H1 (cell line): Measurements from ENCODE around the gene TFCP2. TPM values are rescaled to one million over a fixed set of nuclear protein-coding genes. Genes with fewer than 3 reads are reported as not detected.

Experiments used
- CTCF ChIA-PET: fragments of 300-600 bp; sonication (Branson Sonifier 250); formaldehyde crosslinking; loops from one replicate; lab custom pipeline; 2021; ENCODE audit not compliant: partially characterized antibody; lab: Charles Lee
- POLR2A ChIA-PET: fragments of 300-600 bp; sonication (Branson Sonifier 250); formaldehyde crosslinking; loops from one replicate; lab custom pipeline; 2021; ENCODE audit warnings: inconsistent platforms; ENCODE audit not compliant: partially characterized antibody; lab: Charles Lee
- DNase-seq, 2 experiments: peaks; one replicate each; pipeline versions ENCODE4 v3.0.0 to v3.0.0-alpha.2; 2010 to 2022; ENCODE audit warnings: low spot score in 2 of 2, low read depth in 1 of 2, mixed read lengths in 1 of 2
- FAIRE-seq: peaks from 2 replicates; lab custom pipeline; 2011; peaks lifted over from hg19 to GRCh38; lab: Jason Lieb, UNC
- H2AFZ ChIP-seq: 2 replicates; pipeline ENCODE4 v1.8.1; 2012; ENCODE audit warnings: low read length, inconsistent platforms
- H2AK5ac ChIP-seq: 2 replicates; pipeline ENCODE4 v1.6.1; 2013; ENCODE audit warnings: low read depth, low read length
- H2BK120ac ChIP-seq: replicated peaks from 2 replicates; pipeline ENCODE3; 2013; ENCODE audit warnings: low read depth, low read length, inconsistent platforms
- H2BK12ac ChIP-seq: 2 replicates; pipeline ENCODE4 v1.6.1; 2013; ENCODE audit warnings: low read depth, low read length
- H2BK15ac ChIP-seq: 2 replicates; pipeline ENCODE4 v1.6.1; 2013; ENCODE audit warnings: low read length
- H2BK20ac ChIP-seq: 2 replicates; pipeline ENCODE4 v1.6.1; 2013; ENCODE audit warnings: low read length
- H2BK5ac ChIP-seq: 2 replicates; pipeline ENCODE4 v1.6.1; 2013; ENCODE audit warnings: low read depth, low read length
- H3K14ac ChIP-seq: 2 replicates; pipeline ENCODE4 v1.6.1; 2013; ENCODE audit warnings: inconsistent platforms; ENCODE audit not compliant: insufficient read length
- H3K18ac ChIP-seq: 2 replicates; pipeline ENCODE4 v1.6.1; 2013; ENCODE audit warnings: low read length; ENCODE audit errors: extremely low read depth
- H3K23ac ChIP-seq: 2 replicates; pipeline ENCODE4 v1.6.1; 2013; ENCODE audit warnings: inconsistent platforms; ENCODE audit not compliant: insufficient read length
- H3K23me2 ChIP-seq: 2 replicates; pipeline ENCODE4 v1.6.1; 2013; ENCODE audit warnings: low read depth, low read length
- H3K27ac ChIP-seq: 2 replicates; pipeline ENCODE4 v1.6.1; 2011; ENCODE audit warnings: low read depth, low read length, inconsistent platforms
- H3K27me3 ChIP-seq, 4 experiments: replicated peaks in 1 of 4; 1 replicate in 1 of 4; 2 replicates in 3 of 4; pipeline versions ENCODE4 v1.6.1 to v1.8.1; 2011 to 2013; ENCODE audit warnings: low read length in 3 of 4, mild to moderate bottlenecking in 3 of 4, inconsistent platforms in 2 of 4, mixed read lengths in 2 of 4, moderate library complexity in 1 of 4; ENCODE audit not compliant: control insufficient read depth in 3 of 4, insufficient read depth in 3 of 4; ENCODE audit errors: extremely low read depth in 1 of 4
- H3K36me3 ChIP-seq, 4 experiments: 2 replicates each; pipeline versions ENCODE4 v1.6.1 to v1.8.1; 2011 to 2013; ENCODE audit warnings: mild to moderate bottlenecking in 4 of 4, low read length in 3 of 4, moderate library complexity in 2 of 4, control low read depth in 1 of 4, inconsistent platforms in 1 of 4; ENCODE audit not compliant: insufficient read depth in 4 of 4, control insufficient read depth in 2 of 4
- H3K4ac ChIP-seq: replicated peaks from 2 replicates; pipeline ENCODE3; 2013; ENCODE audit warnings: low read length, low read depth, mixed read lengths, inconsistent platforms; ENCODE audit not compliant: insufficient read length
- H3K4me1 ChIP-seq, 4 experiments: replicated peaks in 1 of 4; 1 replicate in 1 of 4; 2 replicates in 3 of 4; pipeline versions ENCODE4 v1.6.1 to v1.8.1; 2011 to 2013; ENCODE audit warnings: low read length in 3 of 4, inconsistent platforms in 2 of 4, mixed read lengths in 1 of 4; ENCODE audit not compliant: insufficient read depth in 4 of 4, control insufficient read depth in 3 of 4
- H3K4me2 ChIP-seq, 2 experiments: 2 replicates each; pipeline versions ENCODE4 v1.6.1 to v1.8.1; 2011 to 2013; ENCODE audit warnings: low read depth in 2 of 2, low read length in 2 of 2, control low read depth in 1 of 2, inconsistent platforms in 1 of 2, mild to moderate bottlenecking in 1 of 2; ENCODE audit not compliant: insufficient read depth in 1 of 2
- H3K4me3 ChIP-seq, 4 experiments: fragments of 200-600, 300-600 bp in 1 of 4; sonication (generic), shearing (Covaris generic), sonication (Bioruptor Twin) in 1 of 4; 2 replicates each; pipeline versions ENCODE4 v1.5.1 to v1.8.1; 2011 to 2016; ENCODE audit warnings: low read length in 4 of 4, low read depth in 3 of 4, control low read depth in 2 of 4, inconsistent platforms in 2 of 4, mild to moderate bottlenecking in 2 of 4, mixed read lengths in 1 of 4, moderate library complexity in 1 of 4; ENCODE audit not compliant: insufficient read depth in 2 of 4; ENCODE audit errors: extremely low read depth in 1 of 4
- H3K56ac ChIP-seq: replicated peaks from 2 replicates; pipeline ENCODE3; 2013; ENCODE audit warnings: low read depth, mild to moderate bottlenecking, mixed read lengths, low read length, inconsistent platforms; ENCODE audit not compliant: insufficient read length
- H3K79me1 ChIP-seq: 2 replicates; pipeline ENCODE4 v1.6.1; 2013; ENCODE audit warnings: low read depth, low read length, control low read depth
- H3K79me2 ChIP-seq, 2 experiments: 2 replicates each; pipeline versions ENCODE4 v1.6.1 to v1.8.1; 2012 to 2013; ENCODE audit warnings: low read length in 2 of 2, mild to moderate bottlenecking in 2 of 2, inconsistent platforms in 1 of 2; ENCODE audit not compliant: insufficient read depth in 2 of 2, control insufficient read depth in 1 of 2
- H3K9ac ChIP-seq, 4 experiments: replicated peaks in 1 of 4; 1 replicate in 1 of 4; 2 replicates in 3 of 4; pipeline versions ENCODE4 v1.6.1 to v1.8.1; 2011 to 2013; ENCODE audit warnings: low read depth in 3 of 4, low read length in 3 of 4, control low read depth in 2 of 4, mild to moderate bottlenecking in 2 of 4, moderate library complexity in 2 of 4, inconsistent platforms in 1 of 4; ENCODE audit errors: extremely low read depth in 1 of 4
- H3K9me3 ChIP-seq, 2 experiments: 2 replicates each; pipeline versions ENCODE4 v1.6.1 to v1.8.1; 2012 to 2013; ENCODE audit warnings: mild to moderate bottlenecking in 2 of 2, moderate library complexity in 2 of 2, control low read depth in 1 of 2, inconsistent platforms in 1 of 2, low read depth in 1 of 2, low read length in 1 of 2, mixed read lengths in 1 of 2; ENCODE audit not compliant: insufficient read depth in 2 of 2
- H4K20me1 ChIP-seq, 2 experiments: replicated peaks in 1 of 2; 2 replicates each; pipeline versions ENCODE3 to v1.8.1; 2011 to 2013; ENCODE audit warnings: inconsistent platforms in 2 of 2, low read length in 2 of 2, mild to moderate bottlenecking in 1 of 2; ENCODE audit not compliant: insufficient read depth in 2 of 2, control insufficient read depth in 1 of 2
- H4K5ac ChIP-seq: 2 replicates; pipeline ENCODE4 v1.6.1; 2013; ENCODE audit warnings: low read length, low read depth, mixed read lengths, inconsistent platforms; ENCODE audit not compliant: insufficient read length
- H4K8ac ChIP-seq: 2 replicates; pipeline ENCODE4 v1.8.0; 2013; ENCODE audit warnings: mild to moderate bottlenecking, moderate library complexity, low read length, inconsistent platforms; ENCODE audit not compliant: insufficient read depth; ENCODE audit errors: extremely low read depth
- H4K91ac ChIP-seq: replicated peaks from 2 replicates; pipeline ENCODE3; 2013; ENCODE audit warnings: low read length, mixed read lengths, inconsistent platforms; ENCODE audit not compliant: insufficient read length
- HDAC6 ChIP-seq: IDR thresholded peaks from one replicate; pipeline ENCODE4 v1.7.1; 2012; ENCODE audit warnings: low read depth, mild to moderate bottlenecking, inconsistent platforms, low read length, moderate library complexity
- SIX5 ChIP-seq: IDR thresholded peaks from 2 replicates; pipeline ENCODE4 v1.6.1; 2011; ENCODE audit warnings: mild to moderate bottlenecking, low read depth, low read length
- WGBS, 2 experiments: shearing (Covaris generic) in 1 of 2; methylation state at CpG; one replicate each; pipeline versions ENCODE4 v1.1.6 to v1.1.7; 2013 to 2015; ENCODE audit warnings: low lambda C conversion rate in 2 of 2, mixed read lengths in 2 of 2, inconsistent platforms in 1 of 2, low coverage in 1 of 2, missing lambda C conversion rate in 1 of 2; ENCODE audit not compliant: insufficient replicate concordance in 2 of 2, insufficient coverage in 1 of 2, insufficient read length in 1 of 2; ENCODE audit errors: extremely low coverage in 1 of 2, missing lambda C conversion rate in 1 of 2; 5-methylcytosine and 5-hydroxymethylcytosine counted together
- polyA plus RNA-seq, 7 experiments: library from polyadenylated mRNA; depleted of rRNA in 3 of 7; stranded (reverse) in 5 of 7; unstranded in 2 of 7; fragments of >200 nt in 5 of 7; fragments of 200-250 nt in 2 of 7; gene quantifications; 1 replicate in 5 of 7; 2 replicates in 1 of 7; 4 replicates in 1 of 7; pipeline versions ENCODE4 v1.2.1 to v1.2.3, GENCODE V29; 2011 to 2013; ENCODE audit warnings: missing spikeins in 2 of 7, mixed read lengths in 2 of 7
- total RNA-seq: library from RNA; stranded (reverse); fragmentation: NEBNext Ultra II Directional; extraction: Animal tissue kit (Norgen Biotek cat#: 25700); gene quantifications from 2 replicates; pipeline ENCODE4 v1.2.1, GENCODE V29; 2021

Gene TFCP2
- total and polyA plus RNA-seq, 2 of the 8 experiments (the other 6 are each of a cell fraction or from before 2014, with no cell fraction given) = 19.8 to 49.2 TPM

DNA sequence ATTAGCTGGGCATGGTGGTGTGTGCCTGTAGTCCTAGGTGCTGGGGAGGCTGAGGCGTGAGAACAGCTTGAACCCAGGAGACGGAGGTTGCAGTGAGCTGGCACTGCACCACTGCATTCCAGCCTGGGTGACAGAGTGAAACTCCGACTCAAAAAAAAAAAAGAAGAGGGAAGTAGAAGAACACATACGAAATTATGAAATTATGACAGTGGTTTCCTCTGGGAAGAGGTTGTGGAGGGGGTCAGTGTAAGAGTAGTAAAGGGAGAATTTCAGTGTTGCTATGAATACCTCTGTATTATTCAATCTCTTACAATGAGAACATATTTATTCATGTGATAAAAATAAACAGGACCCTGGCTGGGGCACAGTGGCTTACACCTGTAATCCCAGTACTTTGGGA, 64.8 kb downstream of the TFCP2 start:
- no peak for DNase-seq
- H2BK5ac ChIP-seq = no peak overlapping the region
- no peak overlapping the region for H2BK20ac ChIP-seq
- 95% methylated on average over 4 of the region's 4 CpGs; no CpG with 5 or more reads in 1 of the 2 experiments for WGBS, 2 experiments
- ChIA-PET CTCF (no interaction called here), POLR2A (interaction anchor here (0.9 to 4.2 kb wide), 3 partner anchors 13 to 136 kb away, joined by 3 to 11 read pairs (median 3); partner anchors contain the start of gene CSRNP2)
- H3K56ac ChIP-seq = no peak overlapping the region
- H2AK5ac ChIP-seq = no peak overlapping the region
- H3K79me1 ChIP-seq = no peaks in the 10 kb centered on the region
- no peak overlapping the region for H2BK120ac ChIP-seq
- no peaks in the 10 kb centered on the region for H3K79me2 ChIP-seq
- H4K8ac ChIP-seq = no peak overlapping the region
- H3K18ac ChIP-seq = no peak overlapping the region
- no peaks in the 10 kb centered on the region for H3K27me3 ChIP-seq
- no peak overlapping the region for H2AFZ ChIP-seq
- H3K4me2 ChIP-seq = no peak overlapping the region
- no peak for FAIRE-seq
- H3K14ac ChIP-seq = no peak overlapping the region
- no peak overlapping the region for H2BK15ac ChIP-seq
- no peaks in the 10 kb centered on the region for H3K23me2 ChIP-seq
- H4K5ac ChIP-seq = no peak overlapping the region
- H2BK12ac ChIP-seq = no peak overlapping the region
- H3K4me3 ChIP-seq = no peak overlapping the region
- H4K91ac ChIP-seq = no peak overlapping the region
- no peak for TF ChIP-seq SIX5
- TF ChIP-seq HDAC6 = no peak
- H3K9ac ChIP-seq = no peak overlapping the region
- H3K4ac ChIP-seq = no peak overlapping the region
- H3K4me1 ChIP-seq = no peaks in the 10 kb centered on the region
- no peaks in the 10 kb centered on the region for H3K9me3 ChIP-seq
- no peaks in the 10 kb centered on the region for H4K20me1 ChIP-seq
- peaks cover 8 to 76% (median 37%) of the 10 kb centered on the region in 4 experiments for H3K36me3 ChIP-seq
- no peak overlapping the region for H3K23ac ChIP-seq
- H3K27ac ChIP-seq = no peak overlapping the region
